Loucy (cell line): ENCODE measurements around the gene TGM2.
A peak's percentile ranks its signal among the peaks of the same experiment; 100 is the strongest.

Experiments
- H2AFZ ChIP-seq: fragments of 200-600 bp; sonication (generic); 2 replicates; pipeline ENCODE4 v1.6.0; 2016; ENCODE audit warnings: antibody characterized with exemption, mild to moderate bottlenecking, low read length, moderate library complexity
- H3F3A ChIP-seq: fragments of 200-600 bp; 2 replicates; pipeline ENCODE4 v1.6.0; 2016; ENCODE audit warnings: antibody characterized with exemption, low read depth, mild to moderate bottlenecking
- H3K27me3 ChIP-seq: fragments of 200-600 bp; sonication (generic); 2 replicates; pipeline ENCODE4 v1.6.1; 2014; ENCODE audit warnings: low read length, mild to moderate bottlenecking; ENCODE audit not compliant: insufficient read depth, poor library complexity, severe bottlenecking
- H3K36me3 ChIP-seq: fragments of 200-600 bp; sonication (generic); 2 replicates; pipeline ENCODE4 v1.6.1; 2016; ENCODE audit warnings: low read length; ENCODE audit not compliant: insufficient read depth
- H3K4me1 ChIP-seq: fragments of 200-600 bp; sonication (generic); 2 replicates; pipeline ENCODE4 v1.5.1; 2014; ENCODE audit warnings: low read length, mild to moderate bottlenecking; ENCODE audit not compliant: insufficient read depth, poor library complexity, severe bottlenecking
- H3K4me2 ChIP-seq: fragments of 200-600 bp; sonication (generic); 2 replicates; pipeline ENCODE4 v1.6.0; 2014; ENCODE audit warnings: antibody characterized with exemption, low read length, low read depth, mild to moderate bottlenecking; ENCODE audit not compliant: poor library complexity, severe bottlenecking
- H3K4me3 ChIP-seq: fragments of 200-600 bp; sonication (generic); 2 replicates; pipeline ENCODE4 v1.5.1; 2014; ENCODE audit warnings: low read length, mild to moderate bottlenecking, mixed read lengths; ENCODE audit not compliant: poor library complexity, severe bottlenecking
- H3K79me2 ChIP-seq: fragments of 200-600 bp; sonication (generic); 2 replicates; pipeline ENCODE4 v1.6.1; 2014; ENCODE audit warnings: low read length; ENCODE audit not compliant: insufficient read depth
- H3K9ac ChIP-seq: fragments of 200-600 bp; sonication (generic); 2 replicates; pipeline ENCODE4 v1.6.0; 2014; ENCODE audit warnings: mild to moderate bottlenecking, low read depth, low read length, moderate library complexity; ENCODE audit not compliant: poor library complexity, severe bottlenecking
- H3K9me2 ChIP-seq: fragments of 200-600 bp; sonication (generic); replicated peaks from 2 replicates; pipeline ENCODE4 v1.6.1; 2016; ENCODE audit warnings: low read depth, low read length, mixed read lengths
- H3K9me3 ChIP-seq: fragments of 200-600 bp; sonication (generic); 2 replicates; pipeline ENCODE4 v1.6.1; 2014; ENCODE audit warnings: mild to moderate bottlenecking, antibody characterized with exemption, low read length, low read depth; ENCODE audit not compliant: insufficient read depth
- H4K20me1 ChIP-seq: fragments of 200-600 bp; sonication (generic); 2 replicates; pipeline ENCODE4 v1.6.0; 2014; ENCODE audit warnings: antibody characterized with exemption, low read length, mild to moderate bottlenecking; ENCODE audit not compliant: insufficient read depth, poor library complexity, severe bottlenecking
- EZH2phosphoT487 ChIP-seq: fragments of 200-600 bp; IDR thresholded peaks from 2 replicates; pipeline ENCODE4 v1.6.1; 2018; ENCODE audit warnings: antibody characterized with exemption, mild to moderate bottlenecking, moderate library complexity, borderline replicate concordance
- TF ChIP-seq, protein P1 (sequence below): fragments of 200-600 bp; sonication (generic); conservative IDR thresholded peaks from 2 replicates; pipeline ENCODE4 v1.5.1; 2014; ENCODE audit warnings: mild to moderate bottlenecking, antibody characterized with exemption, low read length

Gene TGM2

DNA sequence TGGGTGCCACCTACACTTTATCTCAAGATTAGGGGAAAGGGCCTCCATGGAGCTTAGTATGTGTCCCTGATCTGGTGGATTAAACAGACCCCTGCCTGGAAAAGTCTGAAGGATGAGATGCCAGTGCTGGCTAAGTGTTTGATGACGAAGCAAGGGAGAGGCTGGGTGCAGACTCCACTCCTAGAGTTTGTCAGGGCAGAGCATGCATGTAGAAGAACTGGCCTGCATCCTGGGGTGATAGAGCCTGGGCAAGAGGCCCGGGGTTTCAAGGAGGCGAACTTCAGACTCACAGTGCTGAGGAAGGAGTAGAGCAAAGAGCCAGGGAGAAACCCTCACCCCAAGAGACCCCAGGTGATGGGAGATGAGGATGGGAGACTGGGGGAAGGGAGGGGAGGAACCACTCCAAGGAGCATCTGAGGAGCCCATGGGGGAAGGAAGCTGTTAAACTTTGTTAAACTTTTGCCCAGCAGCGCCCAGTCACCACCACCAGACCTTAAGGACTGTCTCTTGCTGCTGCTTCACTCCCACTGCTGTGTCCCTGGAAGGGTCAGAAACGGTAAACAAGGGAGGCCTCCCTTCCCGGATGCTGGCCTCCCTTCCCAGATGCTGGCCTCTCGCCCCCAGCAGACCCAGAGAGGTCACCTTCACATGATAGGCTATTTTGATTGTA is 69.9 kb downstream of the TGM2 start:
- Histone ChIP-seq H3K9me3 (no peaks in the 10 kb centered on the region), H3K9me2 (no peaks in the 10 kb centered on the region), H3K79me2 (no peaks in the 10 kb centered on the region), H3K27me3 (no peaks in the 10 kb centered on the region), H3F3A (no peaks in the 10 kb centered on the region), H4K20me1 (no peaks in the 10 kb centered on the region), H2AFZ (no peak overlapping the region), H3K36me3 (peaks cover 25% of the 10 kb centered on the region), H3K9ac (no peak overlapping the region), H3K4me2 (no peak overlapping the region), H3K4me3 (no peak overlapping the region), H3K4me1 (peaks cover 16% of the 10 kb centered on the region)
- TF ChIP-seq, protein P1, sequence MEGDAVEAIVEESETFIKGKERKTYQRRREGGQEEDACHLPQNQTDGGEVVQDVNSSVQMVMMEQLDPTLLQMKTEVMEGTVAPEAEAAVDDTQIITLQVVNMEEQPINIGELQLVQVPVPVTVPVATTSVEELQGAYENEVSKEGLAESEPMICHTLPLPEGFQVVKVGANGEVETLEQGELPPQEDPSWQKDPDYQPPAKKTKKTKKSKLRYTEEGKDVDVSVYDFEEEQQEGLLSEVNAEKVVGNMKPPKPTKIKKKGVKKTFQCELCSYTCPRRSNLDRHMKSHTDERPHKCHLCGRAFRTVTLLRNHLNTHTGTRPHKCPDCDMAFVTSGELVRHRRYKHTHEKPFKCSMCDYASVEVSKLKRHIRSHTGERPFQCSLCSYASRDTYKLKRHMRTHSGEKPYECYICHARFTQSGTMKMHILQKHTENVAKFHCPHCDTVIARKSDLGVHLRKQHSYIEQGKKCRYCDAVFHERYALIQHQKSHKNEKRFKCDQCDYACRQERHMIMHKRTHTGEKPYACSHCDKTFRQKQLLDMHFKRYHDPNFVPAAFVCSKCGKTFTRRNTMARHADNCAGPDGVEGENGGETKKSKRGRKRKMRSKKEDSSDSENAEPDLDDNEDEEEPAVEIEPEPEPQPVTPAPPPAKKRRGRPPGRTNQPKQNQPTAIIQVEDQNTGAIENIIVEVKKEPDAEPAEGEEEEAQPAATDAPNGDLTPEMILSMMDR = no peak
- TF ChIP-seq EZH2phosphoT487 = no peak

DNA sequence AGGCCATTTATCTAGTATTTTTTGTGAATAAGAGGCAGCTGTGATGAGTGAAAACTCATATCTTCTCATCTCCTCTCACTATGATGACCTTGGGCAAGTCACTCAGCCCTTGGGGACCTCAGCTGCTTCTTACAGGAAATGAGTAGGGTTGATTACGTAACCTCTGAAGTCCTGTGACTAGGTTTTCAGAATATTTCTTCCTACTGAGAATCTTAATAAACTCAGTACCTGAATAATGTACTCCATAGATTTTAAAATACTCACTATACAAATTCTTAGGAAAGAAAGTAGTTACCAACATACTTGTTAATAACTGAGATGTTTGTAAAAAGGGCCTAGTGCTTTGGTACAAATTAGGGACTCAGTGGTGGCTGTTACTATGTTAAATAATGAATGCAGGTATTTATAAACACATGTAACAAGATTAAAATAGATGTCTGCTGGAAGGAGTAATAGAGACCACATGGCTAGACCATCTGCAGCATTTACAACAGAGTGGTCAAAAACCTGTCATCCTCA is 70.6 kb downstream of the TGM2 start:
- peak overlapping the region; percentile 28 for H3K4me2 ChIP-seq
- peak overlapping the region; percentile 35 for H3K9ac ChIP-seq
- peaks cover 16% of the 10 kb centered on the region for H3K4me1 ChIP-seq

DNA sequence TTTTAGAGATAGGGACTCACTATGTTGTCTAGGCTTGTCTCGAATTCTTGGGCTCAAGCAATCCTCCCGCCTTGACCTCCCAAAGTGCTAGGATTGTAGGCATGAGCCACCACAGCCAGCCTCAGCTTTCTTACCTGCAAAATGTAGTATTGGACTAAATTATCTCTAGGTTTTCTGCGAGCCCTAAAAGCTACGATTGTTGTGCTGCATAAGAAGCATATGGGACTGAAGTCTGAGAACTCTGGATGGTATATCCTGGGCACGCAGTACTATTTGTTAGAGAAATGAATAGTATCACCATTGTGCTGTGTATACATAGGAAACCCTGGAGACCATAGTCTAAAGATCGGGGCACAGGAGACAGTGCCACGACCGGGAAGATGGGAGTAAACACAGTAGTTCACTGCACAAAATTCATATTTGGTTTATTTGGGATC is 71.4 kb downstream of the TGM2 start:
- no peaks in the 10 kb centered on the region for H3K9me2 ChIP-seq
- no peak overlapping the region for H2AFZ ChIP-seq
- peaks cover 16% of the 10 kb centered on the region for H3K4me1 ChIP-seq
- peaks cover 40% of the 10 kb centered on the region for H3K36me3 ChIP-seq
- H3K4me3 ChIP-seq = no peak overlapping the region
- H3K79me2 ChIP-seq = no peaks in the 10 kb centered on the region
- no peaks in the 10 kb centered on the region for H4K20me1 ChIP-seq
- H3K9me3 ChIP-seq = no peaks in the 10 kb centered on the region
- H3K9ac ChIP-seq = no peak overlapping the region
- TF ChIP-seq, protein P1 = no peak
- no peak for TF ChIP-seq EZH2phosphoT487
- no peak overlapping the region for H3K4me2 ChIP-seq
- no peaks in the 10 kb centered on the region for H3K27me3 ChIP-seq
- H3F3A ChIP-seq = no peaks in the 10 kb centered on the region

More for the DNA sequence above, 70.6 kb downstream of the TGM2 start:
- no peaks in the 10 kb centered on the region for H3F3A ChIP-seq
- no peak overlapping the region for H3K4me3 ChIP-seq
- H4K20me1 ChIP-seq = no peaks in the 10 kb centered on the region
- no peaks in the 10 kb centered on the region for H3K9me3 ChIP-seq
- H3K79me2 ChIP-seq = no peaks in the 10 kb centered on the region
- H2AFZ ChIP-seq = no peak overlapping the region
- TF ChIP-seq, protein P1 = no peak
- no peak for TF ChIP-seq EZH2phosphoT487
- no peaks in the 10 kb centered on the region for H3K9me2 ChIP-seq
- H3K27me3 ChIP-seq = no peaks in the 10 kb centered on the region
- peaks cover 32% of the 10 kb centered on the region for H3K36me3 ChIP-seq
